Smooth muscle cell (in vitro differentiated cells): ENCODE results near the gene PCP2. TPM values are rescaled to one million over a fixed set of nuclear protein-coding genes. Genes with fewer than 3 reads are reported as not detected.

ENCODE experiments used
- DNase-seq: peaks from one replicate; lab custom pipeline; 2025; ENCODE audit not compliant: unreplicated experiment; lab: John Stamatoyannopoulos, UW
- H2AFZ ChIP-seq: fragments of 200-600 bp; sonication (generic); 2 replicates; pipeline ENCODE4 v1.6.0; 2016; ENCODE audit warnings: antibody characterized with exemption, low read depth, mild to moderate bottlenecking
- H3F3A ChIP-seq: fragments of 200-600 bp; sonication (generic); 2 replicates; pipeline ENCODE4 v1.6.0; 2017; ENCODE audit warnings: antibody characterized with exemption, low read depth
- H3K27ac ChIP-seq: fragments of 200-600 bp; sonication (generic); 2 replicates; pipeline ENCODE4 v1.5.1; 2016; ENCODE audit warnings: low read depth, mild to moderate bottlenecking
- H3K27me3 ChIP-seq: fragments of 200-600 bp; sonication (generic); 2 replicates; pipeline ENCODE4 v1.6.1; 2016; ENCODE audit warnings: low read depth, mild to moderate bottlenecking
- H3K36me3 ChIP-seq: fragments of 200-600 bp; sonication (generic); 2 replicates; pipeline ENCODE4 v1.5.1; 2016; ENCODE audit warnings: low read depth
- H3K4me1 ChIP-seq: fragments of 200-600 bp; sonication (generic); 2 replicates; pipeline ENCODE4 v1.5.1; 2016; ENCODE audit warnings: low read depth
- H3K4me2 ChIP-seq: fragments of 200-600 bp; sonication (generic); 2 replicates; pipeline ENCODE4 v1.6.0; 2016; ENCODE audit warnings: mild to moderate bottlenecking
- H3K4me3 ChIP-seq: fragments of 200-600 bp; sonication (generic); 2 replicates; pipeline ENCODE4 v1.5.1; 2016; ENCODE audit warnings: mild to moderate bottlenecking
- H3K79me2 ChIP-seq: fragments of 200-600 bp; sonication (generic); 2 replicates; pipeline ENCODE4 v1.6.0; 2016; ENCODE audit warnings: low read depth, mild to moderate bottlenecking
- H3K9ac ChIP-seq: fragments of 200-600 bp; sonication (generic); 2 replicates; pipeline ENCODE4 v1.6.0; 2016; ENCODE audit warnings: low read depth
- H3K9me3 ChIP-seq: fragments of 200-600 bp; sonication (generic); replicated peaks from 2 replicates; pipeline ENCODE4 v1.5.1; 2016; ENCODE audit warnings: low read depth
- H4K20me1 ChIP-seq: fragments of 200-600 bp; sonication (generic); 2 replicates; pipeline ENCODE4 v1.6.0; 2016; ENCODE audit warnings: low read depth
- CTCF ChIP-seq: fragments of 200-600 bp; sonication (generic); IDR thresholded peaks from 2 replicates; pipeline ENCODE4 v1.5.1; 2017; ENCODE audit warnings: borderline replicate concordance, mild to moderate bottlenecking, antibody characterized with exemption; ENCODE audit not compliant: insufficient read depth, poor library complexity, severe bottlenecking
- WGBS: methylation state at CpG from one replicate; pipeline ENCODE4 v1.1.7; 2016; ENCODE audit warnings: low lambda C conversion rate; 5-methylcytosine and 5-hydroxymethylcytosine counted together
- polyA plus RNA-seq: library from polyadenylated mRNA; unstranded; fragments of >200 nt; fragmentation: Nextera tagmentation; extraction: Ambion mirVana; gene quantifications from 2 replicates; pipeline ENCODE4 v1.2.1, GENCODE V29; 2016
- total RNA-seq: library from RNA; depleted of rRNA; stranded (reverse); fragments of >200 nt; gene quantifications from 2 replicates; pipeline ENCODE4 v1.2.3, GENCODE V29; 2014

Gene PCP2
- total and polyA plus RNA-seq, 2 experiments from 2014 or later, result 0.35 TPM; not detected in 1

GRCh38 chr19:7606289-7606688, 27.2 kb downstream of the PCP2 start:
- Histone ChIP-seq H3K79me2 (no peaks in the 10 kb centered on the region), H3K27ac (no peak overlapping the region), H3F3A (no peaks in the 10 kb centered on the region), H3K9ac (no peak overlapping the region), H3K27me3 (no peaks in the 10 kb centered on the region), H3K9me3 (no peaks in the 10 kb centered on the region), H3K4me3 (no peak overlapping the region), H3K36me3 (no peaks in the 10 kb centered on the region), H3K4me2 (no peak overlapping the region), H4K20me1 (peaks cover 6% of the 10 kb centered on the region), H2AFZ (no peak overlapping the region), H3K4me1 (no peaks in the 10 kb centered on the region)
- TF ChIP-seq CTCF, result no peak
- no peak for DNase-seq
- over 99% methylated on average over 15 of the region's 17 CpGs for WGBS

DNA sequence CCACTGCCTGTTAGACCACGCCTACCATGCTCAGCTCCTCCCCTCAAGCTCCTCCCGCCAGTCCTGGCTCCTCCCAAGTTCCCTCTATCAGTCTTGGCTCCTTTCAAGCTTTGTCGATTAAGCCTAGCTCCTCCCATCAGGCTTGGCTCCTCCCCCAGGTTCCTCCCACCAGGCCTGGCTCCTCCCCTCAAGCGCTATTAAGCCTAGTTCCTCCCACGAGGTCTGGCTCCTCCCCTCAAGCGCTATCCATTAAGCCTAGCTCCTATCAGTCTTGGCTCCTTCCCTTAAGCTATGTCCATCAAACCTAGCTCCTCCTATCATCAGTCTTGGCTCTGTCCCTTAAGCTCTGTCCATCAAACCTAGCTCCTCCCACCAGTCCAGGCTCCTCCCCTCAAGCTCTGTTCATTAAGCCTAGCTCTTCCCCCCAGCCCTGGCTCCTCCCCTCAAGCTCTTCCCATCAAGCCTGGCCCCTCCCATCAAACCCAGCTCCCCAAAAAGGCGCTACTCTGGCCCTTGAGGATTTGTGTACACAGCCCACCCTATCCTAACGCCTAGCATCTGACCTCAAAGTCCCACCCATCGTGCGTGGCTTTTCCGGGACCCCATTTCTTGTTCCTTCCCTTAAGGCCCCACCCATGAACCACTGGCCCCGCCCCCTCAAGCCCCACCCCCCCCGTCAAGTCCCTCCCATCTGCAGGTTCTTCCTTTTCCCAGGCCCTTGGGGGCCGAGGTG, 27.9 kb downstream of the PCP2 start:
- Histone ChIP-seq H3K4me3 (no peak overlapping the region), H3K79me2 (no peaks in the 10 kb centered on the region), H3K27me3 (no peaks in the 10 kb centered on the region), H2AFZ (no peak overlapping the region), H3K36me3 (no peaks in the 10 kb centered on the region), H3K9ac (no peak overlapping the region), H3K4me2 (no peak overlapping the region), H3K9me3 (no peaks in the 10 kb centered on the region), H3K4me1 (no peaks in the 10 kb centered on the region), H3K27ac (no peak overlapping the region), H4K20me1 (peaks cover 6% of the 10 kb centered on the region), H3F3A (no peaks in the 10 kb centered on the region)
- no peak for TF ChIP-seq CTCF
- WGBS, result 88% methylated on average over 14 of the region's 14 CpGs
- DNase-seq, result no peak

- no peaks in the 10 kb centered on the region for H3F3A ChIP-seq
- H3K27me3 ChIP-seq, result no peaks in the 10 kb centered on the region
- H3K4me1 ChIP-seq, result no peaks in the 10 kb centered on the region
- no peaks in the 10 kb centered on the region for H3K9me3 ChIP-seq
- DNase-seq, result no peak
- H3K4me3 ChIP-seq, result no peak overlapping the region
- H3K79me2 ChIP-seq, result no peaks in the 10 kb centered on the region
- 84% methylated on average over 9 of the region's 9 CpGs for WGBS
- no peak overlapping the region for H3K4me2 ChIP-seq
- H4K20me1 ChIP-seq, result peaks cover 6% of the 10 kb centered on the region
- H2AFZ ChIP-seq, result no peak overlapping the region
- no peaks in the 10 kb centered on the region for H3K36me3 ChIP-seq
- no peak overlapping the region for H3K9ac ChIP-seq
- no peak for TF ChIP-seq CTCF
- no peak overlapping the region for H3K27ac ChIP-seq
Observed at GRCh38 chr19:7603919-7604318, 29.6 kb downstream of the PCP2 start.
